Keratinocyte (primary cell): ENCODE results near the gene PCP2. TPM values are rescaled to one million over a fixed set of nuclear protein-coding genes. Genes with fewer than 3 reads are reported as not detected.

Experiments
- DNase-seq: peaks from one replicate; pipeline ENCODE4 v3.0.0-alpha.2; 2011; ENCODE audit warnings: low read depth, missing footprints, low spot score
- FAIRE-seq: peaks from 2 replicates; lab custom pipeline; 2011; peaks lifted over from hg19 to GRCh38; lab: Jason Lieb, UNC
- H2AFZ ChIP-seq: 2 replicates; pipeline ENCODE4 v1.6.0; 2012; ENCODE audit warnings: low read length, control low read depth, inconsistent platforms; ENCODE audit not compliant: control insufficient read depth
- H3K27ac ChIP-seq: 2 replicates; pipeline ENCODE4 v1.5.1; 2011; ENCODE audit warnings: low read length; ENCODE audit not compliant: control insufficient read depth, insufficient read depth
- H3K27me3 ChIP-seq: 3 replicates; pipeline ENCODE4 v1.6.0; 2011; ENCODE audit warnings: low read length; ENCODE audit not compliant: control insufficient read depth, insufficient read depth; ENCODE audit errors: extremely low read depth
- H3K36me3 ChIP-seq, 2 experiments: 2 replicates in 1 of 2; 3 replicates in 1 of 2; pipeline ENCODE4 v1.5.1; 2011; ENCODE audit warnings: low read length in 2 of 2, mild to moderate bottlenecking in 1 of 2; ENCODE audit not compliant: control insufficient read depth in 2 of 2, insufficient read depth in 2 of 2; ENCODE audit errors: extremely low read depth in 1 of 2
- H3K4me1 ChIP-seq: 3 replicates; pipeline ENCODE4 v1.5.1; 2011; ENCODE audit warnings: low read length; ENCODE audit not compliant: control insufficient read depth, insufficient read depth; ENCODE audit errors: extremely low read depth
- H3K4me2 ChIP-seq: 3 replicates; pipeline ENCODE4 v1.6.0; 2011; ENCODE audit warnings: low read depth, low read length; ENCODE audit not compliant: control insufficient read depth, insufficient read depth; ENCODE audit errors: extremely low read depth
- H3K4me3 ChIP-seq, 3 experiments: fragments of 200-600 bp in 1 of 3; sonication (generic) in 1 of 3; 2 replicates in 2 of 3; 3 replicates in 1 of 3; pipeline ENCODE4 v1.5.1; 2011 to 2016; ENCODE audit warnings: low read length in 3 of 3, mild to moderate bottlenecking in 3 of 3, control low read depth in 2 of 3, inconsistent platforms in 1 of 3, low read depth in 1 of 3, mixed read lengths in 1 of 3, mixed run types in 1 of 3, moderate library complexity in 1 of 3; ENCODE audit not compliant: control insufficient read depth in 2 of 3, insufficient read depth in 2 of 3; ENCODE audit errors: extremely low read depth in 1 of 3
- H3K79me2 ChIP-seq: 2 replicates; pipeline ENCODE4 v1.6.0; 2012; ENCODE audit warnings: low read length; ENCODE audit not compliant: control insufficient read depth, insufficient read depth
- H3K9ac ChIP-seq: 3 replicates; pipeline ENCODE4 v1.6.0; 2011; ENCODE audit warnings: low read length; ENCODE audit not compliant: control insufficient read depth, insufficient read depth; ENCODE audit errors: extremely low read depth
- H3K9me1 ChIP-seq: 3 replicates; pipeline ENCODE4 v1.6.0; 2011; ENCODE audit warnings: low read length; ENCODE audit not compliant: control insufficient read depth, insufficient read depth; ENCODE audit errors: extremely low read depth
- H3K9me3 ChIP-seq: 2 replicates; pipeline ENCODE4 v1.5.1; 2012; ENCODE audit warnings: low read depth, low read length; ENCODE audit not compliant: control insufficient read depth
- H4K20me1 ChIP-seq: 3 replicates; pipeline ENCODE4 v1.6.0; 2011; ENCODE audit warnings: low read length; ENCODE audit not compliant: control insufficient read depth, insufficient read depth; ENCODE audit errors: extremely low read depth
- EZH2 ChIP-seq: IDR thresholded peaks from one replicate; pipeline ENCODE4 v1.6.1; 2012; ENCODE audit warnings: inconsistent platforms, mild to moderate bottlenecking, low read length, moderate library complexity
- dilution Hi-C: fragments of 300-500 bp; cut with MboI; formaldehyde crosslinking; loops from one replicate; pipeline ENCODE4 v1.7.0; 2020; ENCODE audit warnings: low sequenced_read_pairs; ENCODE audit not compliant: extremely low pct_ligation_motif_present
- polyA plus RNA-seq, 5 experiments: library from polyadenylated mRNA; depleted of rRNA in 3 of 5; stranded (reverse) in 3 of 5; stranded (forward) in 1 of 5; unstranded in 1 of 5; fragments of >200 nt; gene quantifications; 1 replicate in 1 of 5; 2 replicates in 3 of 5; 3 replicates in 1 of 5; pipeline versions ENCODE4 v1.2.1 to v1.2.3, GENCODE V29; 2011 to 2012; ENCODE audit warnings: missing spikeins in 2 of 5, low read depth in 1 of 5, low replicate concordance in 1 of 5
- TF ChIP-seq, protein P1 (sequence below), 3 experiments: IDR thresholded peaks in 1 of 3; conservative IDR thresholded peaks in 1 of 3; optimal IDR thresholded peaks in 1 of 3; 2 replicates in 2 of 3; 3 replicates in 1 of 3; pipeline versions ENCODE3 to v1.5.1; 2011; ENCODE audit warnings: low read length in 3 of 3, mild to moderate bottlenecking in 3 of 3, moderate library complexity in 2 of 3, control low read depth in 1 of 3, inconsistent platforms in 1 of 3; ENCODE audit not compliant: insufficient read depth in 2 of 3; ENCODE audit errors: extremely low read depth in 1 of 3

Gene PCP2
- polyA plus RNA-seq, 1 donor (not counting 4 experiments of a cell fraction or from before 2014, with no cell fraction given) = not detected

DNA sequence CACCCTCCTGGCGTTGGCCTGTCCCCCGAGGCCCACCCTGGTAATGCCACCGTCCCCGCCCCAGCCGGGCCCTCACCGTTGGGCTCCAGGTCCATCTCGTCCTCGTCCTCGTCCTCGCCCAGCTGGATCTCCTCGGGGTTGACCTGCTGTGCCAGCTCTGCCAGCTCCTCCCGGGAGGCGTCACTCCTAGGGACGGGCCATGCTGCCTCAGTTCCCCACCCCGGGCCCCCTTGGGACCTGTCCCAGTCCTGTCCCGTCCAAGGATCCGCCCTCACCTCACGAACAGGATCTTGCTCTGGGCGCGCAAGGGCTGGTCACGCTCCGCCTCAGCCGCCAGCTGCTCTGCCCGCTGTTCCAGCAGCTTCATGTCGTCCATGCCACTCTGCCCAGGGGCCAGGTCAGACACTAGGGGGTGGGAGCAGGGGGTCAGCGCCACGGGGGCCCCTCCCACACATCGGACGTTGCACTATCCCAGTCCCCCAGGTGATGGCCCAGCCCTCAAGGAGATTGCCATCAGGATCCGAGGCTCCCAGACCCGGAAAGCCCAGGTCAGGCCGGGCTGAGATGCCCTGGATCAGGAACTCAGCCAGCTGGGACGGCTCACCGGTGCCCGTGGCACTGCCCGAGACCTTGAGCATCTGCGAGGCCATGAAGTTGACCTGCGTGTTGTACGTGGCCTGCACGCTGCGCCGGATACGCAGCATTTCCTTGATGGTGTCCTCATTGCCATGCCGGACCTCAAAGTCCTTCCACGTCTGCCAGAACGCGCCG, 13.7 kb downstream of the PCP2 start:
- no peak overlapping the region for H2AFZ ChIP-seq
- dilution Hi-C loops = no loop called here
- H3K36me3 ChIP-seq = peaks cover 17 to 18% of the 10 kb centered on the region in 2 experiments

DNA sequence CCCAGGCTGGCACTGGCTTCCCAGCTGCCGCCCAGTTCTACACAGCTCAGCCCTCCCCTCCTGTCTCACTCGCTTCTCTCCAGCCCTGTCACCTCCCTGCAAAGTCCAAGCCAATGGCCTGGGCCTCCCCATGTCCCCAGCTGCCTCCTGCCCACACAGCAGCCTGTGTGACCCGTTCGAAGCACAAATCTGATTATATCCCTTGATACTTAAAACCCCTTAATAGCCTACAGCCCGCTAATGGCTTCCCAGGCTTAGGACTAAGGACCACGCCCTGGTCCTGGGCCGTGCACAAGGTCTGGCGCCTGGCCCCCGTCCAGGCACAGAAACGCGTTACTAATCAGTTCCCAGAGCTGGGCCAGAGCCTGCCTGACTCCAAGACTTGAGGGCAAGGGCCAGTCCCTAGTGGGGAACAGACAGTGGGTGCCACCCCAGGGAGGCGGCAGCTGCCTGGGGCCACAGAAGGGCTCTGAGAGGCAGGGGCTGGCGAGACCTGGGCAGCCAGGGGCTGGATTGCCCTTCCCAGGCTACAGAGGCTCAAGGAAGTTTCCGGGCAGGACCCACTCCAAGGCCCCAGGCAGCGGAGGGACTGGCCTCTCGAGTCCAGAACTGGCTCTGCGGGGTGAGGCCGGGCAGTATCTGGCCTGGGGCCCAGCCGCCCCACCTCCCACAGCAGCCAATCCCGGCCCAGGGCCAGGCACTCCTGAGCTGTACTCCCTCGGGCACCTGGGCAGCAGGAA, 14.6 kb downstream of the PCP2 start:
- H3K27me3 ChIP-seq = no peaks in the 10 kb centered on the region
- peaks cover 14% of the 10 kb centered on the region in 2 experiments for H3K36me3 ChIP-seq
- FAIRE-seq (no peak), DNase-seq (no peak)
- no peak overlapping the region for H2AFZ ChIP-seq
- no peaks in the 10 kb centered on the region for H3K79me2 ChIP-seq
- no peaks in the 10 kb centered on the region for H4K20me1 ChIP-seq
- no peaks in the 10 kb centered on the region for H3K9me3 ChIP-seq
- no peak overlapping the region for H3K4me2 ChIP-seq
- no peaks in the 10 kb centered on the region for H3K9me1 ChIP-seq
- dilution Hi-C loops = no loop called here
- no peak overlapping the region for H3K4me3 ChIP-seq
- no peak overlapping the region for H3K9ac ChIP-seq
- TF ChIP-seq, protein P1, sequence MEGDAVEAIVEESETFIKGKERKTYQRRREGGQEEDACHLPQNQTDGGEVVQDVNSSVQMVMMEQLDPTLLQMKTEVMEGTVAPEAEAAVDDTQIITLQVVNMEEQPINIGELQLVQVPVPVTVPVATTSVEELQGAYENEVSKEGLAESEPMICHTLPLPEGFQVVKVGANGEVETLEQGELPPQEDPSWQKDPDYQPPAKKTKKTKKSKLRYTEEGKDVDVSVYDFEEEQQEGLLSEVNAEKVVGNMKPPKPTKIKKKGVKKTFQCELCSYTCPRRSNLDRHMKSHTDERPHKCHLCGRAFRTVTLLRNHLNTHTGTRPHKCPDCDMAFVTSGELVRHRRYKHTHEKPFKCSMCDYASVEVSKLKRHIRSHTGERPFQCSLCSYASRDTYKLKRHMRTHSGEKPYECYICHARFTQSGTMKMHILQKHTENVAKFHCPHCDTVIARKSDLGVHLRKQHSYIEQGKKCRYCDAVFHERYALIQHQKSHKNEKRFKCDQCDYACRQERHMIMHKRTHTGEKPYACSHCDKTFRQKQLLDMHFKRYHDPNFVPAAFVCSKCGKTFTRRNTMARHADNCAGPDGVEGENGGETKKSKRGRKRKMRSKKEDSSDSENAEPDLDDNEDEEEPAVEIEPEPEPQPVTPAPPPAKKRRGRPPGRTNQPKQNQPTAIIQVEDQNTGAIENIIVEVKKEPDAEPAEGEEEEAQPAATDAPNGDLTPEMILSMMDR (optimal IDR thresholded peaks at IDR 0.05 in 1 of 3, IDR thresholded peaks at IDR 0.05 in 1 of 3, conservative IDR thresholded peaks at IDR 0.05 in 1 of 3; ENCODE audit: extremely low read depth in 1 of 3, insufficient read depth in 2 of 3, low read length in 3 of 3) = no peak
- TF ChIP-seq EZH2 = no peak
- H3K27ac ChIP-seq = no peak overlapping the region
- no peaks in the 10 kb centered on the region for H3K4me1 ChIP-seq

More for the DNA sequence above, 13.7 kb downstream of the PCP2 start:
- no peaks in the 10 kb centered on the region for H3K4me1 ChIP-seq
- no peaks in the 10 kb centered on the region for H4K20me1 ChIP-seq
- DNase-seq (no peak), FAIRE-seq (no peak)
- no peaks in the 10 kb centered on the region for H3K9me1 ChIP-seq
- no peak overlapping the region for H3K4me3 ChIP-seq
- H3K4me2 ChIP-seq = no peak overlapping the region
- TF ChIP-seq, protein P1 (optimal IDR thresholded peaks at IDR 0.05 in 1 of 3, IDR thresholded peaks at IDR 0.05 in 1 of 3, conservative IDR thresholded peaks at IDR 0.05 in 1 of 3; ENCODE audit: extremely low read depth in 1 of 3, insufficient read depth in 2 of 3, low read length in 3 of 3) = no peak
- no peak for TF ChIP-seq EZH2
- no peaks in the 10 kb centered on the region for H3K9me3 ChIP-seq
- H3K27me3 ChIP-seq = no peaks in the 10 kb centered on the region
- no peak overlapping the region for H3K9ac ChIP-seq
- H3K79me2 ChIP-seq = no peaks in the 10 kb centered on the region
- no peak overlapping the region for H3K27ac ChIP-seq
